Measurements from ENCODE around the gene ANKRD13B. TPM values are rescaled to one million over a fixed set of nuclear protein-coding genes. Genes with fewer than 3 reads are reported as not detected.

The ANKRD13B gene
- total and polyA plus RNA-seq, 2 of the 13 experiments (the other 11 are each of a cell fraction or from before 2014, with no cell fraction given), result 1.7 to 1.8 TPM

GRCh38 chr17:29615492-29616299 is 22.8 kb downstream of the ANKRD13B start (continued):
- TF ChIP-seq ZNF788 (CRISPR knock-in tag; IDR thresholded peaks at IDR 0.05; ENCODE audit: borderline replicate concordance) (no peak), ZBTB20 (CRISPR knock-in tag; IDR thresholded peaks at IDR 0.05; ENCODE audit: borderline replicate concordance, low read depth) (no peak), ZNF460 (CRISPR knock-in tag; IDR thresholded peaks at IDR 0.05; ENCODE audit: borderline replicate concordance) (no peak), AGO2 (optimal IDR thresholded peaks at IDR 0.05; ENCODE audit: low read depth, low read length) (peak; percentile 30), DPF2 (CRISPR knock-in tag; IDR thresholded peaks at IDR 0.05; ENCODE audit: borderline replicate concordance, low read depth) (no peak), ZNF275 (CRISPR knock-in tag; IDR thresholded peaks at IDR 0.05; ENCODE audit: borderline replicate concordance) (0 out of 2 replicates have a peak, but pooled peaks have one; percentile 56), TSC22D2 (CRISPR knock-in tag; IDR thresholded peaks at IDR 0.05; ENCODE audit: borderline replicate concordance) (no peak), ZNF335 (CRISPR knock-in tag; IDR thresholded peaks at IDR 0.05) (no peak), STAT6 (CRISPR knock-in tag; IDR thresholded peaks at IDR 0.05; ENCODE audit: borderline replicate concordance) (no peak), ZNF572 (CRISPR knock-in tag; IDR thresholded peaks at IDR 0.05) (peak; percentile 79; the same call in 1 of the 2 replicates), ZNF782 (CRISPR knock-in tag; IDR thresholded peaks at IDR 0.05; ENCODE audit: borderline replicate concordance) (no peak), NFIC (IDR thresholded peaks at IDR 0.05; ENCODE audit: low read length) (no peak), HHEX (CRISPR knock-in tag; IDR thresholded peaks at IDR 0.05) (no peak), MAF1 (CRISPR knock-in tag; IDR thresholded peaks at IDR 0.05; ENCODE audit: borderline replicate concordance) (no peak), BORCS8-MEF2B (CRISPR knock-in tag; IDR thresholded peaks at IDR 0.05) (no peak), RXRB (CRISPR knock-in tag; IDR thresholded peaks at IDR 0.05; ENCODE audit: borderline replicate concordance) (no peak), ZNF768 (CRISPR knock-in tag; IDR thresholded peaks at IDR 0.05) (peak; percentile 38; the same call in 1 of the 2 replicates), HDAC1 (CRISPR knock-in tag; IDR thresholded peaks at IDR 0.05) (peak; percentile 70), MED1 (CRISPR knock-in tag; IDR thresholded peaks at IDR 0.05) (no peak), ZFP36 (IDR thresholded peaks at IDR 0.05; ENCODE audit: borderline replicate concordance, low read depth, low read length, partially characterized antibody) (no peak), ZSCAN31 (CRISPR knock-in tag; IDR thresholded peaks at IDR 0.05; ENCODE audit: low read depth) (no peak), HDAC2 (CRISPR knock-in tag; IDR thresholded peaks at IDR 0.05) (no peak)
- TF ChIP-seq, protein P1, sequence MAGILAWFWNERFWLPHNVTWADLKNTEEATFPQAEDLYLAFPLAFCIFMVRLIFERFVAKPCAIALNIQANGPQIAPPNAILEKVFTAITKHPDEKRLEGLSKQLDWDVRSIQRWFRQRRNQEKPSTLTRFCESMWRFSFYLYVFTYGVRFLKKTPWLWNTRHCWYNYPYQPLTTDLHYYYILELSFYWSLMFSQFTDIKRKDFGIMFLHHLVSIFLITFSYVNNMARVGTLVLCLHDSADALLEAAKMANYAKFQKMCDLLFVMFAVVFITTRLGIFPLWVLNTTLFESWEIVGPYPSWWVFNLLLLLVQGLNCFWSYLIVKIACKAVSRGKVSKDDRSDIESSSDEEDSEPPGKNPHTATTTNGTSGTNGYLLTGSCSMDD (CRISPR knock-in tag; IDR thresholded peaks at IDR 0.05), result no peak
- TF ChIP-seq, protein P2, sequence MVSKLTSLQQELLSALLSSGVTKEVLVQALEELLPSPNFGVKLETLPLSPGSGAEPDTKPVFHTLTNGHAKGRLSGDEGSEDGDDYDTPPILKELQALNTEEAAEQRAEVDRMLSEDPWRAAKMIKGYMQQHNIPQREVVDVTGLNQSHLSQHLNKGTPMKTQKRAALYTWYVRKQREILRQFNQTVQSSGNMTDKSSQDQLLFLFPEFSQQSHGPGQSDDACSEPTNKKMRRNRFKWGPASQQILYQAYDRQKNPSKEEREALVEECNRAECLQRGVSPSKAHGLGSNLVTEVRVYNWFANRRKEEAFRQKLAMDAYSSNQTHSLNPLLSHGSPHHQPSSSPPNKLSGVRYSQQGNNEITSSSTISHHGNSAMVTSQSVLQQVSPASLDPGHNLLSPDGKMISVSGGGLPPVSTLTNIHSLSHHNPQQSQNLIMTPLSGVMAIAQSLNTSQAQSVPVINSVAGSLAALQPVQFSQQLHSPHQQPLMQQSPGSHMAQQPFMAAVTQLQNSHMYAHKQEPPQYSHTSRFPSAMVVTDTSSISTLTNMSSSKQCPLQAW (CRISPR knock-in tag; IDR thresholded peaks at IDR 0.05), result peak; percentile 35; the same call in 1 of the 2 replicates

Data from HepG2 (cell line).